Measurements from ENCODE around the gene SLC25A12.

- TF ChIP-seq CTCF (conservative IDR thresholded peaks at IDR 0.05; ENCODE audit: low read length): no peak
- TF ChIP-seq EZH2phosphoT487 (IDR thresholded peaks at IDR 0.05; ENCODE audit: borderline replicate concordance, low read depth, low read length): no peak
Measured at GRCh38 chr2:171921970-171922229, 27.9 kb upstream of the SLC25A12 start.

Data from OCI-LY7 (cell line).